Body of pancreas (tissue), 4 donors: ENCODE measurements around the gene TBL2. TPM values are rescaled to one million over a fixed set of nuclear protein-coding genes. Genes with fewer than 3 reads are reported as not detected.

Experiments
- ATAC-seq: fragments of 150-250 bp; one replicate; pipeline ENCODE4 v1.9.1; 2016
- DNase-seq, 4 donors: peaks; one replicate each; pipeline ENCODE4 v3.0.0-alpha.2; 2019
- H3K27ac ChIP-seq, 4 donors: fragments of 200-600 bp; sonication (generic); 1 replicate in 3 of 4; 2 replicates in 1 of 4; pipeline versions ENCODE4 v1.5.1 to v1.6.1; 2016 to 2019; ENCODE audit warnings: mild to moderate bottlenecking in 1 of 4, mixed read lengths in 1 of 4, moderate library complexity in 1 of 4
- H3K27me3 ChIP-seq, 2 donors: fragments of 200-600 bp; sonication (generic); one replicate each; pipeline ENCODE4 v1.6.0; 2016; ENCODE audit warnings: mild to moderate bottlenecking in 1 of 2
- H3K36me3 ChIP-seq, 2 donors: fragments of 200-600 bp; sonication (generic); replicated peaks in 1 of 2; 2 replicates each; pipeline ENCODE4 v1.5.1; 2016; ENCODE audit warnings: low read depth in 2 of 2; ENCODE audit not compliant: insufficient read depth in 1 of 2
- H3K4me1 ChIP-seq: fragments of 200-600 bp; sonication (generic); one replicate; pipeline ENCODE4 v1.6.0; 2016
- H3K4me3 ChIP-seq, 2 donors: fragments of 200-600 bp; sonication (generic); 1 replicate in 1 of 2; 2 replicates in 1 of 2; pipeline ENCODE4 v1.5.1; 2016 to 2019
- H3K9me3 ChIP-seq, 3 donors: fragments of 200-600 bp; sonication (generic); 1 replicate in 2 of 3; 2 replicates in 1 of 3; pipeline ENCODE4 v1.5.1; 2016
- POLR2A ChIP-seq, 3 donors: fragments of 450-650 bp; IDR thresholded peaks; one replicate each; pipeline ENCODE4 v1.6.1; 2016; ENCODE audit warnings: antibody characterized with exemption in 3 of 3, mild to moderate bottlenecking in 2 of 3
- WGBS, 2 donors: methylation state at CpG; one replicate each; pipeline ENCODE4 v1.1.5; 2017; 5-methylcytosine and 5-hydroxymethylcytosine counted together
- intact Hi-C: fragments of 100-400 bp; cut with DNase I; formaldehyde crosslinking; loops from one replicate; pipeline ENCODE4 v1.15.1; 2023
- total RNA-seq, 2 donors: library from RNA; depleted of rRNA; stranded (reverse); fragments of >200 nt; gene quantifications; one replicate each; pipeline ENCODE4 v1.1.0, GENCODE V29; 2016
- TF ChIP-seq, protein P1 (sequence below), 7 experiments: fragments of 450-650 bp in 4 of 7; fragments of 200-600 bp in 3 of 7; sonication (generic) in 3 of 7; IDR thresholded peaks; one replicate each; pipeline ENCODE4 v1.5.1; 2016 to 2019; ENCODE audit warnings: antibody characterized with exemption in 7 of 7

Gene TBL2
- total RNA-seq, 2 donors from 2014 or later, result 25.9 to 30.7 TPM

DNA sequence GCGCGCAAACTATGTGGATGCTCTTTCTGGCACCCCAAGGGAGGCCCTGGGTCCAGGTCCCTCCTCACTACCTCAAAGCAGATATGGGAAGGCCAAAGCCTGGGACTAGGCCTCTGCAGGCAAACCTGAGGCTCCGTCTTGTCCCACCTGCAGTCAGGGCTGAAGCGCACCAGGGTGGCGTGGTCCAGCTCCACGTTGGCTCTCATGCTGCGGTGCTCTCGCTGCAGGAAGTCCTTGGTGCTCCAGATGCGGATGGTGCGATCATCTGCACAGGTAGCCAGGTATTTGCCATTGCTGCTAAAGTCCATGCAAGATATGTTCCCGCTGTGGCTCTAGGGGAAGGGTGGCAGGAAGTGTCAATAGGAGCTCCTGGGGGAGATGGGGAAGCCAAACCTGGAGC is 4.6 kb downstream of the TBL2 start:
- 94 to 98% methylated on average over 10 of the region's 11 CpGs for WGBS, 2 donors
- H3K4me1 ChIP-seq, result peaks cover 20% of the 10 kb centered on the region
- intact Hi-C loops, result no loop called here
- peaks cover 26 to 40% of the 10 kb centered on the region in 2 donors for H3K36me3 ChIP-seq
- TF ChIP-seq POLR2A (IDR thresholded peaks at IDR 0.05), result no peak
- TF ChIP-seq, protein P1, sequence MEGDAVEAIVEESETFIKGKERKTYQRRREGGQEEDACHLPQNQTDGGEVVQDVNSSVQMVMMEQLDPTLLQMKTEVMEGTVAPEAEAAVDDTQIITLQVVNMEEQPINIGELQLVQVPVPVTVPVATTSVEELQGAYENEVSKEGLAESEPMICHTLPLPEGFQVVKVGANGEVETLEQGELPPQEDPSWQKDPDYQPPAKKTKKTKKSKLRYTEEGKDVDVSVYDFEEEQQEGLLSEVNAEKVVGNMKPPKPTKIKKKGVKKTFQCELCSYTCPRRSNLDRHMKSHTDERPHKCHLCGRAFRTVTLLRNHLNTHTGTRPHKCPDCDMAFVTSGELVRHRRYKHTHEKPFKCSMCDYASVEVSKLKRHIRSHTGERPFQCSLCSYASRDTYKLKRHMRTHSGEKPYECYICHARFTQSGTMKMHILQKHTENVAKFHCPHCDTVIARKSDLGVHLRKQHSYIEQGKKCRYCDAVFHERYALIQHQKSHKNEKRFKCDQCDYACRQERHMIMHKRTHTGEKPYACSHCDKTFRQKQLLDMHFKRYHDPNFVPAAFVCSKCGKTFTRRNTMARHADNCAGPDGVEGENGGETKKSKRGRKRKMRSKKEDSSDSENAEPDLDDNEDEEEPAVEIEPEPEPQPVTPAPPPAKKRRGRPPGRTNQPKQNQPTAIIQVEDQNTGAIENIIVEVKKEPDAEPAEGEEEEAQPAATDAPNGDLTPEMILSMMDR (IDR thresholded peaks at IDR 0.05), result no peak
- no peak for DNase-seq
- no peak overlapping the region for H3K27ac ChIP-seq
- H3K4me3 ChIP-seq, result no peak overlapping the region
- H3K9me3 ChIP-seq, result no peaks in the 10 kb centered on the region
- no peaks in the 10 kb centered on the region for H3K27me3 ChIP-seq
- no peak for ATAC-seq

DNA sequence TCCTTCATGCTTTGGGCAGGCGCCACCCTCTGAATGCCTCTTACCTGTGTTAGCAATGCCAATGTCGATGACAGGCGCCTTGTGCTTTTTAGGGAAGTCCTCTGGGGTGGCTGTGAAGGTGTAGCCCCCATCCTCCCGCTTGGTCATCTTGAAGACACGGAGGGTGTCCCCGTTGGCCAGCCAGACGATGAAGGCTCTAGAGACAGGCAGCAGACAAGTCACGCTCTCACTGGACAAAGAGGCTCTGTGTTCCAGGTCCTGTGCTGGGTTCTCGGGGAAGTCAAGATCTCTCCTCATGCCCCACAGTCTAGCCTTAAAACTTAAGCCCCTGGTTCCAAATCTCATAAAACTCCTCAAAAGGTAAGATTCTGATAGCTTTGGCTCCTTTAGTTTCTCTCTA is 5.1 kb downstream of the TBL2 start:
- intact Hi-C loops, result no loop called here
- TF ChIP-seq POLR2A (IDR thresholded peaks at IDR 0.05), result no peak
- TF ChIP-seq, protein P1 (IDR thresholded peaks at IDR 0.05), result no peak
- H3K36me3 ChIP-seq, result peaks cover 26 to 40% of the 10 kb centered on the region in 2 donors
- 95% methylated on average over 9 of the region's 9 CpGs; no CpG with 5 or more reads in 1 of the 2 donors for WGBS, 2 donors
- H3K27ac ChIP-seq, result no peak overlapping the region
- no peak overlapping the region for H3K4me3 ChIP-seq
- no peaks in the 10 kb centered on the region for H3K9me3 ChIP-seq
- ATAC-seq, result no peak
- H3K27me3 ChIP-seq, result no peaks in the 10 kb centered on the region
- no peak for DNase-seq
- peaks cover 18% of the 10 kb centered on the region for H3K4me1 ChIP-seq

DNA sequence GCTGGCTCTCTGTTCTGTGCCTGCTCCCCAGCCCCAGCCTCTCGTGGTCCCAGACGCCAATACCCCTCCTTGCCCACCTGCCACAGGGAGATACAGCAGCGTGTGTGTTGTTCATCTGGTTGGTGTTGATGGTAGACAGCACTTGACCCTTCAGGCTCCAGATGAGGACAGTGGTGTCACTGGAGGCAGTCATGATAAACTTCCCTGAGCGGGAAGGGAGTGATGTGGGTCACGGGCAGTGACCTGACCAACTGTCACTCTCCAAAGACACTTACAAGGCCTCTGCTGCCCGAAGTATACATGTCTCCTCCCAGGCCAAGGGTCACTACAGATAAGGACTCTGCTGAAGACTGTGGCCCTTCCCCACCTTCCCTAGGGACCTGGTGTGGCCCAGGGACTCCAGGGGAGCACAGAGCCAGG is 5.6 kb downstream of the TBL2 start:
- H3K36me3 ChIP-seq, result peaks cover 26 to 40% of the 10 kb centered on the region in 2 donors
- 65% methylated on average over 6 of the region's 6 CpGs; no CpG with 5 or more reads in 1 of the 2 donors for WGBS, 2 donors
- H3K27me3 ChIP-seq, result no peaks in the 10 kb centered on the region
- no peaks in the 10 kb centered on the region for H3K9me3 ChIP-seq
- no peak overlapping the region for H3K27ac ChIP-seq
- TF ChIP-seq, protein P1 (IDR thresholded peaks at IDR 0.05), result no peak
- TF ChIP-seq POLR2A (IDR thresholded peaks at IDR 0.05), result no peak
- no peak overlapping the region for H3K4me3 ChIP-seq
- ATAC-seq (no peak), DNase-seq (no peak)
- peaks cover 18% of the 10 kb centered on the region for H3K4me1 ChIP-seq
- intact Hi-C loops, result no loop called here

DNA sequence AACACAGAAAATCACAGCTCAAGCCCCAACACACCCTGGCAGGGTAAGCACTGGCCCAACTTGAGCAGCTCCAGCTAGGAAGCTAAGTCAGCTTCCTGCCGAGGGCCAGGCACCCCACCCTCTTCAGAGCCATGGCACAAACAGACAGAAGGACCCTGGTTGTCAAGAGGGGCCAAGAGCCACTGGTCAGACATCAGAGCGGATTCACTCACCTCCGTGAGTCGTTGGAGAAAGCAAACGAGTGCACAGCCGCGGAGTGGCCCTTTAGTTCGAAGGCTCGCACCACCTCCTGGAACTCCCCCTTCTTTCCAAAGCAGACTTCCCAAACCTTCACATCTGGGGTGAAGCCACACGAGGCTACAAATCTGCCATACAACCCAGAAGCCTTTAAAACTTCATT is 7.4 kb downstream of the TBL2 start:
- no peak overlapping the region for H3K27ac ChIP-seq
- H3K36me3 ChIP-seq, result peaks cover 26 to 40% of the 10 kb centered on the region in 2 donors
- no peak overlapping the region for H3K4me3 ChIP-seq
- TF ChIP-seq, protein P1 (IDR thresholded peaks at IDR 0.05), result no peak
- no peak for TF ChIP-seq POLR2A (IDR thresholded peaks at IDR 0.05)
- DNase-seq (no peak), ATAC-seq (no peak)
- no peaks in the 10 kb centered on the region for H3K27me3 ChIP-seq
- intact Hi-C loops, result no loop called here
- peaks cover 3% of the 10 kb centered on the region for H3K4me1 ChIP-seq
- 91 to 97% methylated on average over 9 to 10 of the region's 10 CpGs for WGBS, 2 donors
- no peaks in the 10 kb centered on the region for H3K9me3 ChIP-seq

DNA sequence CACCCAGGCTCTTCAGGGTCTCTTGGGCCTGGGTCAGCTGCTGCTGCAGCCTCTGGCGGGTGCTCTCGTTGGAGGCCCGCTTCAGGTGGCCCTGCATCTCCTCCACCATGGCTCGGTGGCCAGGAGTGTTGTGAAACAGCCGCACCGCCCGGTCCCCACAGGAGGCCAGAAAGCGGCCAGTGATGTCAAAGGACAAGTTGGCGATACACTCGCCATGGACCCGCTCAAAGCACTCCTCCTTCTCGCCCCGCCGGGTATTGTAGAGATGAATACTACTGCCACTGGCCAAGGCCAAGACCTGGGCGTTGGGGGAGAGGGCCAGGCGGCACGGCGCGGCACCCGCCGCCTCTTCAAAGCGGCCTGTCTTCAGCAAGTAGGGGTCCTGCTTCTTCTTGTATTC is 7.9 kb downstream of the TBL2 start:
- no peaks in the 10 kb centered on the region for H3K9me3 ChIP-seq
- H3K36me3 ChIP-seq, result peaks cover 26 to 40% of the 10 kb centered on the region in 2 donors
- intact Hi-C loops, result no loop called here
- WGBS, 2 donors, result 93 to 96% methylated on average over 8 to 22 of the region's 22 CpGs
- no peak overlapping the region for H3K4me3 ChIP-seq
- no peak for DNase-seq
- H3K27ac ChIP-seq, result no peak overlapping the region
- H3K27me3 ChIP-seq, result no peaks in the 10 kb centered on the region
- peaks cover 6% of the 10 kb centered on the region for H3K4me1 ChIP-seq
- no peak for ATAC-seq
- TF ChIP-seq POLR2A (IDR thresholded peaks at IDR 0.05), result no peak
- TF ChIP-seq, protein P1 (IDR thresholded peaks at IDR 0.05), result no peak
